Caco-2 (cell line): ENCODE measurements around the gene MEIS1. TPM values are rescaled to one million over a fixed set of nuclear protein-coding genes. Genes with fewer than 3 reads are reported as not detected.

ENCODE experiments used
- BruUV-seq: library from RNA; stranded (reverse); fragments of 400-500 nt; replicated peaks from 2 replicates; lab custom pipeline; 2021; lab: Mats Ljungman, UMichigan
- CTCF ChIA-PET: fragments of 300-600 bp; sonication (Branson Sonifier 250); formaldehyde crosslinking; loops from one replicate; lab custom pipeline; 2022; ENCODE audit warnings: antibody characterized with exemption; lab: Charles Lee
- POLR2A ChIA-PET: fragments of 300-600 bp; sonication (Branson Sonifier 250); formaldehyde crosslinking; loops from one replicate; lab custom pipeline; 2022; ENCODE audit warnings: antibody characterized with exemption; lab: Charles Lee
- DNase-seq, 2 experiments: peaks; one replicate each; pipeline versions ENCODE4 v3.0.0 to v3.0.0-alpha.2; 2020 to 2022
- H3K27me3 ChIP-seq: replicated peaks from 2 replicates; pipeline ENCODE4 v1.6.0; 2011; ENCODE audit warnings: low read length; ENCODE audit not compliant: control insufficient read depth, insufficient read depth
- H3K36me3 ChIP-seq: 2 replicates; pipeline ENCODE4 v1.5.1; 2011; ENCODE audit warnings: low read length; ENCODE audit not compliant: control insufficient read depth, insufficient read depth
- H3K4me1 ChIP-seq: fragments of 250-450 bp; sonication (Bioruptor Pico); 2 replicates; pipeline ENCODE4 v1.5.1; 2020; ENCODE audit warnings: mild to moderate bottlenecking
- H3K4me3 ChIP-seq: 2 replicates; pipeline ENCODE4 v1.5.1; 2011; ENCODE audit warnings: low read depth, mild to moderate bottlenecking, control low read depth, low read length
- H3K9me3 ChIP-seq: fragments of 250-450 bp; sonication (Bioruptor Pico); 2 replicates; pipeline ENCODE4 v1.5.1; 2020; ENCODE audit warnings: mild to moderate bottlenecking, moderate library complexity
- H3K27ac Mint-ChIP-seq: one replicate; pipeline ENCODE4 v1.8.0; 2022; ENCODE audit warnings: mixed read lengths; ENCODE audit not compliant: unreplicated experiment
- H3K27me3 Mint-ChIP-seq: one replicate; pipeline ENCODE4 v1.8.0; 2022; ENCODE audit warnings: mixed read lengths; ENCODE audit not compliant: insufficient read depth, unreplicated experiment
- H3K36me3 Mint-ChIP-seq: one replicate; pipeline ENCODE4 v1.8.0; 2022; ENCODE audit warnings: mild to moderate bottlenecking, mixed read lengths; ENCODE audit not compliant: insufficient read depth, unreplicated experiment
- H3K4me1 Mint-ChIP-seq: one replicate; pipeline ENCODE4 v1.8.0; 2022; ENCODE audit warnings: low read depth, mixed read lengths; ENCODE audit not compliant: unreplicated experiment
- H3K4me3 Mint-ChIP-seq: one replicate; pipeline ENCODE4 v1.8.0; 2022; ENCODE audit warnings: mild to moderate bottlenecking, moderate library complexity, mixed read lengths; ENCODE audit not compliant: unreplicated experiment
- H3K9me3 Mint-ChIP-seq: one replicate; pipeline ENCODE4 v1.8.0; 2022; ENCODE audit warnings: mixed read lengths; ENCODE audit not compliant: unreplicated experiment
- intact Hi-C: fragments of 100-400 bp; cut with micrococcal nuclease; formaldehyde crosslinking; loops from one replicate; pipeline ENCODE4 v1.10.0; 2022; ENCODE audit not compliant: unreplicated experiment
- total RNA-seq: library from RNA; stranded (reverse); gene quantifications from 2 replicates; pipeline ENCODE4 v1.2.3, GENCODE V29; 2022
- TF ChIP-seq, protein P1 (sequence below), 2 experiments: fragments of 200-600 bp in 1 of 2; IDR thresholded peaks; 1 replicate in 1 of 2; 2 replicates in 1 of 2; pipeline versions ENCODE4 v1.5.1 to v1.8.0; 2011 to 2022; ENCODE audit warnings: antibody characterized with exemption in 1 of 2, control low read depth in 1 of 2, inconsistent platforms in 1 of 2, low read depth in 1 of 2, low read length in 1 of 2, mild to moderate bottlenecking in 1 of 2, moderate library complexity in 1 of 2; ENCODE audit not compliant: insufficient read depth in 1 of 2, severe bottlenecking in 1 of 2, unreplicated experiment in 1 of 2

MEIS1 gene
- total RNA-seq, 1 experiment from 2014 or later, result 7.4 TPM

- H3K9me3 ChIP-seq, result no peaks in the 10 kb centered on the region
- no peaks in the 10 kb centered on the region for H3K27me3 ChIP-seq
- TF ChIP-seq, protein P1, sequence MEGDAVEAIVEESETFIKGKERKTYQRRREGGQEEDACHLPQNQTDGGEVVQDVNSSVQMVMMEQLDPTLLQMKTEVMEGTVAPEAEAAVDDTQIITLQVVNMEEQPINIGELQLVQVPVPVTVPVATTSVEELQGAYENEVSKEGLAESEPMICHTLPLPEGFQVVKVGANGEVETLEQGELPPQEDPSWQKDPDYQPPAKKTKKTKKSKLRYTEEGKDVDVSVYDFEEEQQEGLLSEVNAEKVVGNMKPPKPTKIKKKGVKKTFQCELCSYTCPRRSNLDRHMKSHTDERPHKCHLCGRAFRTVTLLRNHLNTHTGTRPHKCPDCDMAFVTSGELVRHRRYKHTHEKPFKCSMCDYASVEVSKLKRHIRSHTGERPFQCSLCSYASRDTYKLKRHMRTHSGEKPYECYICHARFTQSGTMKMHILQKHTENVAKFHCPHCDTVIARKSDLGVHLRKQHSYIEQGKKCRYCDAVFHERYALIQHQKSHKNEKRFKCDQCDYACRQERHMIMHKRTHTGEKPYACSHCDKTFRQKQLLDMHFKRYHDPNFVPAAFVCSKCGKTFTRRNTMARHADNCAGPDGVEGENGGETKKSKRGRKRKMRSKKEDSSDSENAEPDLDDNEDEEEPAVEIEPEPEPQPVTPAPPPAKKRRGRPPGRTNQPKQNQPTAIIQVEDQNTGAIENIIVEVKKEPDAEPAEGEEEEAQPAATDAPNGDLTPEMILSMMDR (IDR thresholded peaks at IDR 0.05; ENCODE audit: insufficient read depth in 1 of 2, low read depth in 1 of 2, low read length in 1 of 2, severe bottlenecking in 1 of 2, unreplicated experiment in 1 of 2), result no peak
- Mint-ChIP-seq H3K27ac (peak overlapping the region; percentile 42), H3K4me3 (peak overlapping the region; percentile 51), H3K4me1 (peaks cover 25% of the 10 kb centered on the region), H3K27me3 (no peaks in the 10 kb centered on the region), H3K9me3 (no peaks in the 10 kb centered on the region), H3K36me3 (no peaks in the 10 kb centered on the region)
- peaks cover 41% of the 10 kb centered on the region for H3K4me1 ChIP-seq
- ChIA-PET POLR2A (no interaction called here), CTCF (no interaction called here)
- DNase-seq, result no peak
- no TSS peak for BruUV-seq
- H3K36me3 ChIP-seq, result no peaks in the 10 kb centered on the region; the same call in 1 of the 2 replicates
- no peak overlapping the region for H3K4me3 ChIP-seq
- intact Hi-C loops, result no loop called here
Measured at GRCh38 chr2:66561645-66562303, 126.8 kb downstream of the MEIS1 start.

DNA sequence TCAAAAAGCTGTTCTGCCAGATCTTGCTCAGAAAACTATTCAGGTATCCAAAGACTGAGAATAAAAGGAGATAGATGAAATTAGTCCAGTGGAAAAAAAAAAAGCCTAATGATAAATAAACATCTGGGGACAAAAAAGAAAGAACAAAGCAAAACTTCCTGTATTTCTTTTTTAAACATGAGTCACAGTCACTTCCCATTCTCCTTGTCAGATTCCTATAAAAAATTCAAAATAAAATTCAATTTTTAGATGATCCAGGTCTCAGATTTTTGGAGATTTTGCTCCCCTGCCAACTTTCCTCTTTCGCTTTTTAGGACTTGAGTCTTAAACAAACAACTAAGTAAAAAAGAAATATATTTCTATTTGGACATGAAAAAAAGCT is 127.4 kb downstream of the MEIS1 start:
- Mint-ChIP-seq H3K4me1 (peaks cover 31% of the 10 kb centered on the region), H3K36me3 (no peaks in the 10 kb centered on the region), H3K9me3 (no peaks in the 10 kb centered on the region), H3K27me3 (no peaks in the 10 kb centered on the region), H3K4me3 (peak overlapping the region; percentile 51), H3K27ac (peak overlapping the region; percentile 42)
- no peaks in the 10 kb centered on the region for H3K9me3 ChIP-seq
- no peaks in the 10 kb centered on the region for H3K27me3 ChIP-seq
- no peak overlapping the region for H3K4me3 ChIP-seq
- CTCF ChIA-PET, result no interaction called here
- H3K36me3 ChIP-seq, result no peaks in the 10 kb centered on the region; the same call in 1 of the 2 replicates
- peaks cover 43% of the 10 kb centered on the region for H3K4me1 ChIP-seq
- DNase-seq, result no peak
- TF ChIP-seq, protein P1 (IDR thresholded peaks at IDR 0.05; ENCODE audit: insufficient read depth in 1 of 2, low read depth in 1 of 2, low read length in 1 of 2, severe bottlenecking in 1 of 2, unreplicated experiment in 1 of 2), result no peak
- intact Hi-C loops, result no loop called here
- POLR2A ChIA-PET, result no interaction called here
- no TSS peak for BruUV-seq

GRCh38 chr2:66563473-66563872 is 128.5 kb downstream of the MEIS1 start:
- Mint-ChIP-seq H3K4me1 (peaks cover 42% of the 10 kb centered on the region), H3K36me3 (no peaks in the 10 kb centered on the region), H3K27me3 (no peaks in the 10 kb centered on the region), H3K9me3 (no peaks in the 10 kb centered on the region), H3K4me3 (no peak overlapping the region), H3K27ac (no peak overlapping the region)
- Histone ChIP-seq H3K9me3 (no peaks in the 10 kb centered on the region), H3K36me3 (no peaks in the 10 kb centered on the region; the same call in 1 of the 2 replicates), H3K27me3 (no peaks in the 10 kb centered on the region), H3K4me3 (no peak overlapping the region), H3K4me1 (peaks cover 43% of the 10 kb centered on the region)
- POLR2A ChIA-PET, result interaction anchor here (1.2 kb wide), 1 partner anchor 130 kb away, joined by 3 read pairs; no protein-coding TSS in a partner anchor
- no TSS peak for BruUV-seq
- intact Hi-C loops, result no loop called here
- CTCF ChIA-PET, result no interaction called here
- no peak for DNase-seq
- TF ChIP-seq, protein P1 (IDR thresholded peaks at IDR 0.05; ENCODE audit: insufficient read depth in 1 of 2, low read depth in 1 of 2, low read length in 1 of 2, severe bottlenecking in 1 of 2, unreplicated experiment in 1 of 2), result no peak
